HEK293 (cell line): ENCODE data around the gene ARSB.
A peak's percentile ranks its signal among the peaks of the same experiment; 100 is the strongest.

ENCODE experiments used
- CTCF ChIA-PET: fragments of 350-600 bp; formaldehyde crosslinking; extraction: SDS; loops from one replicate; lab custom pipeline; 2021; ENCODE audit warnings: antibody characterized with exemption; lab: Yijun Ruan, JAX
- POLR2A ChIA-PET: fragments of 300-600 bp; formaldehyde crosslinking; extraction: SDS; loops from one replicate; lab custom pipeline; 2020; ENCODE audit warnings: antibody characterized with exemption, inconsistent platforms; lab: Yijun Ruan, JAX
- H3K27ac ChIP-seq: fragments of 200-500 bp; sonication (Bioruptor generic); 2 replicates; pipeline ENCODE4 v1.5.1; 2014; ENCODE audit warnings: low read depth, low read length, control low read depth, inconsistent platforms; ENCODE audit errors: extremely low read depth
- H3K36me3 ChIP-seq, 2 experiments: fragments of 200-500 bp in 1 of 2; sonication (Bioruptor generic) in 1 of 2; 1 replicate in 1 of 2; 2 replicates in 1 of 2; pipeline ENCODE4 v1.5.1; 2014 to 2017; ENCODE audit warnings: inconsistent platforms in 2 of 2, low read length in 2 of 2; ENCODE audit not compliant: control insufficient read depth in 2 of 2, insufficient read depth in 1 of 2
- H3K4me1 ChIP-seq: fragments of 200-500 bp; sonication (Bioruptor generic); 2 replicates; pipeline ENCODE4 v1.5.1; 2014; ENCODE audit warnings: mild to moderate bottlenecking, low read length, inconsistent platforms; ENCODE audit not compliant: control insufficient read depth, insufficient read depth
- H3K4me3 ChIP-seq: 2 replicates; pipeline ENCODE4 v1.5.1; 2011; ENCODE audit warnings: low read depth, mild to moderate bottlenecking, control low read depth, low read length, moderate library complexity
- H3K9me3 ChIP-seq: fragments of 200-500 bp; sonication (Bioruptor generic); 2 replicates; pipeline ENCODE4 v1.5.1; 2014; ENCODE audit warnings: low read depth, low read length, inconsistent platforms; ENCODE audit not compliant: control insufficient read depth, insufficient read depth
- MYNN ChIP-seq: fragments of 450-650 bp; formaldehyde crosslinking; IDR thresholded peaks from 2 replicates; pipeline ENCODE4 v1.5.1; 2016; ENCODE audit warnings: missing biosample characterization, missing genetic modification characterization, borderline replicate concordance
- REPIN1 ChIP-seq: fragments of 450-650 bp; formaldehyde crosslinking; IDR thresholded peaks from 2 replicates; pipeline ENCODE4 v1.5.1; 2017; ENCODE audit warnings: missing biosample characterization, missing genetic modification characterization, low read depth
- SCRT1 ChIP-seq: fragments of 450-650 bp; formaldehyde crosslinking; IDR thresholded peaks from 2 replicates; pipeline ENCODE4 v1.5.1; 2016; ENCODE audit warnings: missing biosample characterization, missing genetic modification characterization, borderline replicate concordance
- ZEB2 ChIP-seq: fragments of 450-650 bp; formaldehyde crosslinking; IDR thresholded peaks from 2 replicates; pipeline ENCODE4 v1.5.1; 2016; ENCODE audit warnings: missing biosample characterization, missing genetic modification characterization
- ZNF2 ChIP-seq: fragments of 450-650 bp; formaldehyde crosslinking; IDR thresholded peaks from 2 replicates; pipeline ENCODE4 v1.5.1; 2016; ENCODE audit warnings: missing biosample characterization, missing genetic modification characterization
- ZNF239 ChIP-seq: fragments of 450-650 bp; formaldehyde crosslinking; IDR thresholded peaks from 2 replicates; pipeline ENCODE4 v1.5.1; 2016; ENCODE audit warnings: missing biosample characterization, missing genetic modification characterization
- ZNF324 ChIP-seq: fragments of 450-650 bp; formaldehyde crosslinking; IDR thresholded peaks from 2 replicates; pipeline ENCODE4 v1.5.1; 2016; ENCODE audit warnings: missing biosample characterization, missing genetic modification characterization
- ZNF404 ChIP-seq: fragments of 450-650 bp; formaldehyde crosslinking; IDR thresholded peaks from 2 replicates; pipeline ENCODE4 v1.5.1; 2017; ENCODE audit warnings: missing biosample characterization, missing genetic modification characterization
- ZNF530 ChIP-seq: fragments of 450-650 bp; formaldehyde crosslinking; IDR thresholded peaks from 2 replicates; pipeline ENCODE4 v1.5.1; 2016; ENCODE audit warnings: low read depth, missing biosample characterization, missing genetic modification characterization
- ZNF561 ChIP-seq: fragments of 450-650 bp; IDR thresholded peaks from 2 replicates; pipeline ENCODE4 v1.5.1; 2018; ENCODE audit warnings: missing biosample characterization, missing genetic modification characterization, borderline replicate concordance
- ZNF621 ChIP-seq: fragments of 450-650 bp; formaldehyde crosslinking; IDR thresholded peaks from 2 replicates; pipeline ENCODE4 v1.5.1; 2017; ENCODE audit warnings: missing biosample characterization, missing genetic modification characterization
- ZNF707 ChIP-seq: fragments of 450-650 bp; formaldehyde crosslinking; IDR thresholded peaks from 2 replicates; pipeline ENCODE4 v1.5.1; 2016; ENCODE audit warnings: missing biosample characterization, missing genetic modification characterization
- ZNF76 ChIP-seq: fragments of 450-650 bp; formaldehyde crosslinking; IDR thresholded peaks from 2 replicates; pipeline ENCODE4; 2016; ENCODE audit warnings: low read depth, missing biosample characterization, missing genetic modification characterization, borderline replicate concordance
- TF ChIP-seq, protein P1 (sequence below): fragments of 450-650 bp; formaldehyde crosslinking; IDR thresholded peaks from 2 replicates; pipeline ENCODE4 v1.5.1; 2017; ENCODE audit warnings: missing biosample characterization, missing genetic modification characterization
- TF ChIP-seq, protein P2 (sequence below): fragments of 450-650 bp; IDR thresholded peaks from 2 replicates; pipeline ENCODE4 v1.5.1; 2018; ENCODE audit warnings: missing biosample characterization, missing genetic modification characterization
- TF ChIP-seq, protein P3 (sequence below): fragments of 450-650 bp; formaldehyde crosslinking; IDR thresholded peaks from 2 replicates; pipeline ENCODE4 v1.5.1; 2016; ENCODE audit warnings: missing biosample characterization, missing genetic modification characterization
- TF ChIP-seq, protein P4 (sequence below): fragments of 450-650 bp; formaldehyde crosslinking; IDR thresholded peaks from 2 replicates; pipeline ENCODE4 v1.5.1; 2016; ENCODE audit warnings: missing biosample characterization, missing genetic modification characterization
- TF ChIP-seq, protein P5 (sequence below): fragments of 450-650 bp; formaldehyde crosslinking; IDR thresholded peaks from 2 replicates; pipeline ENCODE4 v1.5.1; 2016; ENCODE audit warnings: missing biosample characterization, missing genetic modification characterization
- TF ChIP-seq, protein P6 (sequence below): fragments of 450-650 bp; formaldehyde crosslinking; IDR thresholded peaks from 2 replicates; pipeline ENCODE4 v1.5.1; 2016; ENCODE audit warnings: missing biosample characterization, missing genetic modification characterization, borderline replicate concordance

The ARSB gene

DNA sequence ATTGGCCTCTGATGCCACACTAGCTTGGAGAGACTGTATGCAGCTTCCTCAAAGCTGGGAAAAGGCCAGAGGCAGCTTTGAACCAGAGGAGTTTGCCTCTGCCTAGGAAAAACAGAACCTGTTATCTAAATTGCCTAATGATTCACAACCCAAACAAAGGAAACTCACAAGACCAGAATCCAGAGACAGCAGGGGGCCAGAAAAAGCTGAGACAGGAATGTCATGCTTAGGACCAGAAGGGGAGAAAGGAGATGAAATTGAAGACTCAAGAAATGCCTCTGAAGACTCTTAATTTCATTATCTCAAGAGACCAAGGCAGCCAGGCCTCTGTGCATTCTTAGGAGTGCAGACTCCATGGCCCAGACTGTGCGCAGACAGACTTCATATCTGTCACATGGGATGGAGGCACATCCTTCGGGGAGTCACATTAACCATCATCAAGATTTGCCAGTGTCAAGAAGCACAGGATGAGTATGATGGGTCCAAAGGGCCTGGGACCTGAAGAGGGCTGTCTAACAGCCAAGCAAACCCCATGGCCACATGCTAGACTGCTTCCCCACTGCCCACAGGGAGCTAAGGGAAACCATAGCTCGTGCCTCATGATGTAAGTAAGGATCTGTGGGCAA, 57.3 kb downstream of the ARSB start (continued):
- no peak for TF ChIP-seq ZNF707 (tag by site-specific recombination)
- no peak for TF ChIP-seq SCRT1 (tag by site-specific recombination)
- peak; percentile 80 for TF ChIP-seq ZNF2
- TF ChIP-seq ZNF621 (tag by site-specific recombination): no peak
- TF ChIP-seq, protein P1, sequence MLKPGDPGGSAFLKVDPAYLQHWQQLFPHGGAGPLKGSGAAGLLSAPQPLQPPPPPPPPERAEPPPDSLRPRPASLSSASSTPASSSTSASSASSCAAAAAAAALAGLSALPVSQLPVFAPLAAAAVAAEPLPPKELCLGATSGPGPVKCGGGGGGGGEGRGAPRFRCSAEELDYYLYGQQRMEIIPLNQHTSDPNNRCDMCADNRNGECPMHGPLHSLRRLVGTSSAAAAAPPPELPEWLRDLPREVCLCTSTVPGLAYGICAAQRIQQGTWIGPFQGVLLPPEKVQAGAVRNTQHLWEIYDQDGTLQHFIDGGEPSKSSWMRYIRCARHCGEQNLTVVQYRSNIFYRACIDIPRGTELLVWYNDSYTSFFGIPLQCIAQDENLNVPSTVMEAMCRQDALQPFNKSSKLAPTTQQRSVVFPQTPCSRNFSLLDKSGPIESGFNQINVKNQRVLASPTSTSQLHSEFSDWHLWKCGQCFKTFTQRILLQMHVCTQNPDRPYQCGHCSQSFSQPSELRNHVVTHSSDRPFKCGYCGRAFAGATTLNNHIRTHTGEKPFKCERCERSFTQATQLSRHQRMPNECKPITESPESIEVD (tag by site-specific recombination): peak; percentile 94

DNA sequence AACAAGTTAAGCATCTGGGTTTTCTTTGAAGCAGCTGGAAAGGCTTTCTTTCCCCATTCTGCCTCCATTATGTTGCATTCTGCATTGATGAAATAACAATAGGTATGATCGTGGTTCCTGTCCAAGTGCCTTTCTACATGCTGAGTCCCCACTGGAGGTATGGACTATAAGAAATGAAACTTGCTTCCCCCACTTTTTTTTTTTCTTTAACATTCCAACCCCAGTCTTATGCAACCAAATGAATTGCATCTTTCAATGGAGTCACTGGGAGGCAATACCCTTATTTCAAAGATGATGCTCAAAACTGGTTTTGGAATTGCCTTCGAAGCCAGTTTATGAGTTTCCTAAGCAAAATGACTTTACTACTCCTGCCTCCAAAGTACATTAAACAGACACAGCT, 58.9 kb downstream of the ARSB start:
- no peak overlapping the region for H3K4me3 ChIP-seq
- TF ChIP-seq ZNF239 (tag by site-specific recombination): no peak
- no peak for TF ChIP-seq ZNF530
- TF ChIP-seq ZNF561: no peak
- TF ChIP-seq, protein P2, sequence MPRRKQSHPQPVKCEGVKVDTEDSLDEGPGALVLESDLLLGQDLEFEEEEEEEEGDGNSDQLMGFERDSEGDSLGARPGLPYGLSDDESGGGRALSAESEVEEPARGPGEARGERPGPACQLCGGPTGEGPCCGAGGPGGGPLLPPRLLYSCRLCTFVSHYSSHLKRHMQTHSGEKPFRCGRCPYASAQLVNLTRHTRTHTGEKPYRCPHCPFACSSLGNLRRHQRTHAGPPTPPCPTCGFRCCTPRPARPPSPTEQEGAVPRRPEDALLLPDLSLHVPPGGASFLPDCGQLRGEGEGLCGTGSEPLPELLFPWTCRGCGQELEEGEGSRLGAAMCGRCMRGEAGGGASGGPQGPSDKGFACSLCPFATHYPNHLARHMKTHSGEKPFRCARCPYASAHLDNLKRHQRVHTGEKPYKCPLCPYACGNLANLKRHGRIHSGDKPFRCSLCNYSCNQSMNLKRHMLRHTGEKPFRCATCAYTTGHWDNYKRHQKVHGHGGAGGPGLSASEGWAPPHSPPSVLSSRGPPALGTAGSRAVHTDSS (tag by site-specific recombination): no peak
- TF ChIP-seq REPIN1: no peak
- no peak for TF ChIP-seq ZNF76 (tag by site-specific recombination)
- no peak for TF ChIP-seq ZEB2 (tag by site-specific recombination)
- TF ChIP-seq, protein P3, sequence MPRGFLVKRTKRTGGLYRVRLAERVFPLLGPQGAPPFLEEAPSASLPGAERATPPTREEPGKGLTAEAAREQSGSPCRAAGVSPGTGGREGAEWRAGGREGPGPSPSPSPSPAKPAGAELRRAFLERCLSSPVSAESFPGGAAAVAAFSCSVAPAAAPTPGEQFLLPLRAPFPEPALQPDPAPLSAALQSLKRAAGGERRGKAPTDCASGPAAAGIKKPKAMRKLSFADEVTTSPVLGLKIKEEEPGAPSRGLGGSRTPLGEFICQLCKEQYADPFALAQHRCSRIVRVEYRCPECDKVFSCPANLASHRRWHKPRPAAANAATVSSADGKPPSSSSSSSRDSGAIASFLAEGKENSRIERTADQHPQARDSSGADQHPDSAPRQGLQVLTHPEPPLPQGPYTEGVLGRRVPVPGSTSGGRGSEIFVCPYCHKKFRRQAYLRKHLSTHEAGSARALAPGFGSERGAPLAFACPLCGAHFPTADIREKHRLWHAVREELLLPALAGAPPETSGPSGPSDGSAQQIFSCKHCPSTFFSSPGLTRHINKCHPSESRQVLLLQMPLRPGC (tag by site-specific recombination): no peak
- no peak for TF ChIP-seq ZNF404 (tag by site-specific recombination)
- TF ChIP-seq, protein P4, sequence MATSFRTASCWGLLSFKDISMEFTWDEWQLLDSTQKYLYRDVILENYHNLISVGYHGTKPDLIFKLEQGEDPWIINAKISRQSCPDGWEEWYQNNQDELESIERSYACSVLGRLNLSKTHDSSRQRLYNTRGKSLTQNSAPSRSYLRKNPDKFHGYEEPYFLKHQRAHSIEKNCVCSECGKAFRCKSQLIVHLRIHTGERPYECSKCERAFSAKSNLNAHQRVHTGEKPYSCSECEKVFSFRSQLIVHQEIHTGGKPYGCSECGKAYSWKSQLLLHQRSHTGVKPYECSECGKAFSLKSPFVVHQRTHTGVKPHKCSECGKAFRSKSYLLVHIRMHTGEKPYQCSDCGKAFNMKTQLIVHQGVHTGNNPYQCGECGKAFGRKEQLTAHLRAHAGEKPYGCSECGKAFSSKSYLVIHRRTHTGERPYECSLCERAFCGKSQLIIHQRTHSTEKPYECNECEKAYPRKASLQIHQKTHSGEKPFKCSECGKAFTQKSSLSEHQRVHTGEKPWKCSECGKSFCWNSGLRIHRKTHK (tag by site-specific recombination): no peak
- TF ChIP-seq, protein P5, sequence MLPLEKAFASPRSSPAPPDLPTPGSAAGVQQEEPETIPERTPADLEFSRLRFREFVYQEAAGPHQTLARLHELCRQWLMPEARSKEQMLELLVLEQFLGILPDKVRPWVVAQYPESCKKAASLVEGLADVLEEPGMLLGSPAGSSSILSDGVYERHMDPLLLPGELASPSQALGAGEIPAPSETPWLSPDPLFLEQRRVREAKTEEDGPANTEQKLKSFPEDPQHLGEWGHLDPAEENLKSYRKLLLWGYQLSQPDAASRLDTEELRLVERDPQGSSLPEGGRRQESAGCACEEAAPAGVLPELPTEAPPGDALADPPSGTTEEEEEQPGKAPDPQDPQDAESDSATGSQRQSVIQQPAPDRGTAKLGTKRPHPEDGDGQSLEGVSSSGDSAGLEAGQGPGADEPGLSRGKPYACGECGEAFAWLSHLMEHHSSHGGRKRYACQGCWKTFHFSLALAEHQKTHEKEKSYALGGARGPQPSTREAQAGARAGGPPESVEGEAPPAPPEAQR (tag by site-specific recombination): no peak
- TF ChIP-seq, protein P6, sequence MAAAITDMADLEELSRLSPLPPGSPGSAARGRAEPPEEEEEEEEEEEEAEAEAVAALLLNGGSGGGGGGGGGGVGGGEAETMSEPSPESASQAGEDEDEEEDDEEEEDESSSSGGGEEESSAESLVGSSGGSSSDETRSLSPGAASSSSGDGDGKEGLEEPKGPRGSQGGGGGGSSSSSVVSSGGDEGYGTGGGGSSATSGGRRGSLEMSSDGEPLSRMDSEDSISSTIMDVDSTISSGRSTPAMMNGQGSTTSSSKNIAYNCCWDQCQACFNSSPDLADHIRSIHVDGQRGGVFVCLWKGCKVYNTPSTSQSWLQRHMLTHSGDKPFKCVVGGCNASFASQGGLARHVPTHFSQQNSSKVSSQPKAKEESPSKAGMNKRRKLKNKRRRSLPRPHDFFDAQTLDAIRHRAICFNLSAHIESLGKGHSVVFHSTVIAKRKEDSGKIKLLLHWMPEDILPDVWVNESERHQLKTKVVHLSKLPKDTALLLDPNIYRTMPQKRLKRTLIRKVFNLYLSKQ (tag by site-specific recombination): no peak
- no peak for TF ChIP-seq MYNN
- no peak for TF ChIP-seq ZNF324 (tag by site-specific recombination)
- ChIA-PET POLR2A (no interaction called here), CTCF (interaction anchor here (1.1 kb wide), 1 partner anchor 26 kb away, joined by 3 read pairs; no protein-coding TSS in a partner anchor)
- H3K4me1 ChIP-seq: peaks cover 10% of the 10 kb centered on the region; the same call in 1 of the 2 replicates
- no peak overlapping the region; the same call in 1 of the 2 replicates for H3K27ac ChIP-seq
- no peaks in the 10 kb centered on the region for H3K36me3 ChIP-seq
- no peaks in the 10 kb centered on the region for H3K9me3 ChIP-seq
